Gastrocnemius medialis (tissue), 4 donors: Measurements from ENCODE around the gene AK8.

Source experiments
- CTCF ChIP-seq, 5 experiments: fragments of 450-650 bp in 3 of 5; fragments of 200-600 bp in 2 of 5; sonication (generic) in 2 of 5; IDR thresholded peaks in 4 of 5; conservative IDR thresholded peaks in 1 of 5; 1 replicate in 4 of 5; 2 replicates in 1 of 5; pipeline ENCODE4 v1.5.1; 2016 to 2019; ENCODE audit warnings: antibody characterized with exemption in 5 of 5, mild to moderate bottlenecking in 3 of 5, moderate library complexity in 3 of 5
- POLR2A ChIP-seq, 2 donors: fragments of 450-650 bp; IDR thresholded peaks; one replicate each; pipeline ENCODE4 v1.6.1; 2017; ENCODE audit warnings: antibody characterized with exemption in 2 of 2, mild to moderate bottlenecking in 2 of 2, moderate library complexity in 2 of 2

DNA sequence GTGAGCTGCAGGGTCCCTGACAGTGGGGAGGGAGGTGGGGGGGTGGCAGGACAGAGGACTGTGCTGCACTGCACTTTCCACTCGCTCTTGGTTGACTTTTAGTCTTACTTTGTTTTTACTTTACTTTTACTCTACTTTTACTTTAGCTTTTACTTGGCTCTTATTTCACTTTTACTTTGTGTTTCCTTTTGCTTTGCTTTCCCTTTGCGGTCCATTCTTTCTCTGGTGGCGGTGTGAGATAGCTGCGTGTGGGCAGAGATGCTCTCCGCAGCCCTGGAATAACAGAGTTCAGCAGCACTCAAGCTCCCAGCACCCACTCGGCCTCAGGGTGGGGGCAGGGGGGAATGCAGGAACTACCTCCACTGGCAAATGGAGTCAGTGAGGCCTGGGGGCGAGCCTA is 4.7 kb downstream of the AK8 start:
- no peak for TF ChIP-seq CTCF (IDR thresholded peaks at IDR 0.05 in 4 of 5, conservative IDR thresholded peaks at IDR 0.05 in 1 of 5)
- no peak for TF ChIP-seq POLR2A (IDR thresholded peaks at IDR 0.05)
